Mesendoderm (in vitro differentiated cells): Measurements from ENCODE around the gene TMEM178B.
A peak's percentile ranks its signal among the peaks of the same experiment; 100 is the strongest.

ENCODE experiments used
- DNase-seq: peaks from one replicate; pipeline ENCODE4 v3.0.0; 2013
- H2AK5ac ChIP-seq: 2 replicates; pipeline ENCODE4 v1.6.1; 2013; ENCODE audit warnings: low read length, inconsistent platforms
- H2BK120ac ChIP-seq: 2 replicates; pipeline ENCODE4 v1.6.1; 2013; ENCODE audit warnings: low read depth, mild to moderate bottlenecking, low read length, moderate library complexity, mixed read lengths
- H2BK15ac ChIP-seq: replicated peaks from 2 replicates; pipeline ENCODE4 v1.6.1; 2013; ENCODE audit warnings: low read depth, mild to moderate bottlenecking, moderate library complexity
- H2BK5ac ChIP-seq: 2 replicates; pipeline ENCODE4 v1.6.1; 2013; ENCODE audit warnings: low read length, inconsistent platforms
- H3K18ac ChIP-seq: 2 replicates; pipeline ENCODE4 v1.6.1; 2013; ENCODE audit warnings: mild to moderate bottlenecking, low read length, mixed read lengths
- H3K23ac ChIP-seq: one replicate; pipeline ENCODE4 v1.6.1; 2013; ENCODE audit warnings: low read length
- H3K27ac ChIP-seq: 2 replicates; pipeline ENCODE4 v1.5.1; 2013; ENCODE audit warnings: low read depth, mild to moderate bottlenecking, inconsistent platforms, low read length, moderate library complexity
- H3K27me3 ChIP-seq: 2 replicates; pipeline ENCODE4 v1.6.1; 2013; ENCODE audit warnings: low read length, control low read depth, mild to moderate bottlenecking, inconsistent platforms; ENCODE audit not compliant: insufficient read depth, poor library complexity
- H3K36me3 ChIP-seq: 2 replicates; pipeline ENCODE4 v1.6.1; 2013; ENCODE audit warnings: low read length, inconsistent platforms; ENCODE audit not compliant: control insufficient read depth, insufficient read depth
- H3K4ac ChIP-seq: one replicate; pipeline ENCODE4 v1.6.1; 2013; ENCODE audit warnings: low read depth, mild to moderate bottlenecking, low read length, moderate library complexity
- H3K4me1 ChIP-seq: 2 replicates; pipeline ENCODE4 v1.6.1; 2013; ENCODE audit warnings: low read depth, low read length, inconsistent platforms; ENCODE audit not compliant: control insufficient read depth
- H3K4me2 ChIP-seq: 2 replicates; pipeline ENCODE4 v1.6.1; 2013; ENCODE audit warnings: low read length
- H3K4me3 ChIP-seq: 2 replicates; pipeline ENCODE4 v1.5.1; 2013; ENCODE audit warnings: mild to moderate bottlenecking, low read length
- H3K56ac ChIP-seq: one replicate; pipeline ENCODE4 v1.6.1; 2013; ENCODE audit warnings: low read length
- H3K79me1 ChIP-seq: 2 replicates; pipeline ENCODE4 v1.6.1; 2013; ENCODE audit warnings: low read length, inconsistent platforms
- H3K79me2 ChIP-seq: 2 replicates; pipeline ENCODE4 v1.6.1; 2013; ENCODE audit warnings: mild to moderate bottlenecking, low read length; ENCODE audit not compliant: control insufficient read depth, insufficient read depth
- H3K9ac ChIP-seq: 2 replicates; pipeline ENCODE4 v1.6.1; 2013; ENCODE audit warnings: low read length, inconsistent platforms
- H4K5ac ChIP-seq: one replicate; pipeline ENCODE4 v1.6.1; 2013; ENCODE audit warnings: low read length
- H4K8ac ChIP-seq: one replicate; pipeline ENCODE4 v1.6.1; 2013; ENCODE audit warnings: low read depth, mild to moderate bottlenecking, control low read depth, low read length, moderate library complexity
- WGBS: extraction: QIAGEN DNeasy Blood & Tissue Kit; methylation state at CpG from one replicate; pipeline ENCODE4 v1.1.7; 2013; ENCODE audit warnings: low lambda C conversion rate, missing lambda C conversion rate; ENCODE audit not compliant: insufficient coverage; ENCODE audit errors: extremely low coverage; 5-methylcytosine and 5-hydroxymethylcytosine counted together

TMEM178B gene

DNA sequence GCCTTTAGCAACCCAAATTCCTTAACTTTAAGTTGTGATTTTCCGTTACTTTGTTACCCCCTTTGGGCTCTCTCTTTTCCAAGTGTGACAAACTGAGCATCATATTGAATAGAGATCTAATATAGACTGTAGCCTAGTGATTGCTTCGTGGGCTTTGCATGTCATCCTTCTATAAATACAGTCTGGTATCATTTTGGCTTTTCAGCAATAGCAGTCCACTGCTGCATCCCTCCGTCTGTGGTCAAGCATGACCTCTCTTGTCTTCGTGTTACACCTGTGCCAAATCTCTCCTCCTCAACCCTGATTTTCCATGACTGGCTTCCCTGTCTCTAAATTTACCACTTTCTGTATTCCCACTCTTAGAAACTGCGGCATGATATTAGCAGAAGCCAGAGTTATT is 423.5 kb downstream of the TMEM178B start:
- Histone ChIP-seq H3K18ac (no peak overlapping the region), H4K8ac (no peak overlapping the region), H3K79me2 (no peaks in the 10 kb centered on the region), H3K4me1 (no peaks in the 10 kb centered on the region), H3K56ac (no peak overlapping the region), H3K27ac (no peak overlapping the region), H3K36me3 (no peaks in the 10 kb centered on the region), H3K4me3 (no peak overlapping the region), H2BK5ac (no peak overlapping the region), H3K4me2 (no peak overlapping the region), H3K27me3 (no peaks in the 10 kb centered on the region), H2BK15ac (no peak overlapping the region), H2BK120ac (no peak overlapping the region), H4K5ac (no peak overlapping the region), H3K79me1 (no peaks in the 10 kb centered on the region), H2AK5ac (no peak overlapping the region), H3K4ac (no peak overlapping the region), H3K9ac (no peak overlapping the region), H3K23ac (no peak overlapping the region)
- WGBS = no CpG with 5 or more reads among the region's 5 CpGs
- no peak for DNase-seq

DNA sequence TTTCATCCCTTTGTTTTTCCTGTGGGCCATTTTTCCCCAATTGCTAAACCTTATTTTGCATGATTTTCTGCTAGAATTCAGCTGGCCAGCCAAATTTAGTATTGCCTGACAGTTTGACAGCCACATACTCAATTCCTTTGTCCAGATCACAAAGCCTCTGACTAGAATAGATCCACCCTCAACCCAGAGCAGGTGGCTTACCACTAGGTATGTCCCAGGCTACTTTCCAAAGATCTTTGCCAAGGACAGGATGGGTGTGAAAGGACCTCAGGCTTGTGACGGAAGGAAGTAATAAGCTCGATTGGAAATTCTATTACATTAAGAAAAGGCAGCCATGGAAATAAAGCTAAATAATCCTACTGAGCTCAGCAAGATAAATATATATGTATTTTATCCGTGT is 426.7 kb downstream of the TMEM178B start:
- Histone ChIP-seq H3K18ac (no peak overlapping the region), H3K36me3 (no peaks in the 10 kb centered on the region)
- no CpG with 5 or more reads among the region's 3 CpGs for WGBS

DNA sequence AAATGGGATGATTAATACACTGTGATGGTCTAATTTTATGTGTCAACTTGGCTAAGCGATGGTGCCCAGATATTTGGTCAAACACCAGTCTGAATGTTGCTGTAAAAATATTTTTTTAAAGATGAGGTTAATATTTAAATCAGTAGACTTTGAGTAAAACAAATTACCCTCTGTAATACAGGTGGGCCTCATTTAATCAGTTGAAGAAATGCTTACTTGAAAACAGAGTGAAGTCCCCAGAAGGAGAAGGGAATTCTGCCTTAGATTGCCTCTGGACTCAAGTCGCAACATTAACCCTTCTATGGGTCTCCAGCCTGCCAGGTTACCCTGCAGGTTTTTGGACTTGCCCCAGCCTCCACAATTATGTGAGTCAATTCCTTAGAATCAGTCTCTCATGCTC is 427.6 kb downstream of the TMEM178B start:
- no peak overlapping the region for H3K9ac ChIP-seq
- H3K56ac ChIP-seq = no peak overlapping the region
- H2BK15ac ChIP-seq = no peak overlapping the region
- H3K79me1 ChIP-seq = no peaks in the 10 kb centered on the region
- H2BK120ac ChIP-seq = no peak overlapping the region
- H3K27me3 ChIP-seq = no peaks in the 10 kb centered on the region
- H2BK5ac ChIP-seq = no peak overlapping the region
- no peak overlapping the region for H4K8ac ChIP-seq
- no peak overlapping the region for H3K4me3 ChIP-seq
- no CpG with 5 or more reads among the region's 2 CpGs for WGBS
- H3K36me3 ChIP-seq = no peaks in the 10 kb centered on the region
- no peak overlapping the region for H3K18ac ChIP-seq
- H3K4ac ChIP-seq = no peak overlapping the region
- H3K79me2 ChIP-seq = no peaks in the 10 kb centered on the region
- no peak overlapping the region for H4K5ac ChIP-seq
- no peak overlapping the region for H3K23ac ChIP-seq
- DNase-seq = no peak
- no peak overlapping the region for H2AK5ac ChIP-seq
- no peak overlapping the region for H3K4me2 ChIP-seq
- H3K4me1 ChIP-seq = no peaks in the 10 kb centered on the region
- H3K27ac ChIP-seq = no peak overlapping the region

More for the DNA sequence above, 426.7 kb downstream of the TMEM178B start:
- no peak overlapping the region for H2BK120ac ChIP-seq
- H2AK5ac ChIP-seq = no peak overlapping the region
- H3K79me2 ChIP-seq = no peaks in the 10 kb centered on the region
- no peak overlapping the region for H2BK5ac ChIP-seq
- H3K4me1 ChIP-seq = no peaks in the 10 kb centered on the region
- no peak overlapping the region for H3K23ac ChIP-seq
- H4K8ac ChIP-seq = no peak overlapping the region
- DNase-seq = no peak
- no peak overlapping the region for H3K9ac ChIP-seq
- H3K4me3 ChIP-seq = no peak overlapping the region
- H3K4me2 ChIP-seq = no peak overlapping the region
- H4K5ac ChIP-seq = no peak overlapping the region
- no peaks in the 10 kb centered on the region for H3K79me1 ChIP-seq
- H3K27ac ChIP-seq = no peak overlapping the region
- H2BK15ac ChIP-seq = no peak overlapping the region
- no peak overlapping the region for H3K56ac ChIP-seq
- H3K27me3 ChIP-seq = no peaks in the 10 kb centered on the region
- H3K4ac ChIP-seq = no peak overlapping the region

DNA sequence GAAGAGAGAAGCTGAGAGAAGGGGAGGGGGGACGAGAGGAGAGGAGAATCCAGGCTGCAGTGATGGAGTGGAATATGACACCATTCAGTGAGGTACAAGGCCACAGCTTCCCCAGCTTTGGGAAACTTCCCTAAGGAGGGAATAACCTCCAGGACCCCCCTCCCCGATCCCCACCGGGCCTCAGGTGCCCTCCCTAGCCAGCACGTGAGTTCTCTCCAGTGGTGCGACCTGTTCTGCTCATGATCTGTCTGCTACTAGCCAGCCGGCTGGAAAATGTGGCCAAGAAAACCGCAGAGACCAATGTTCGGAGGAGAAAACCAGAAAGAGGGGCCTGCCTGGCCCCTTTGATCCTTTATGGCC is 437.4 kb downstream of the TMEM178B start:
- Histone ChIP-seq H3K79me1 (no peaks in the 10 kb centered on the region), H2AK5ac (no peak overlapping the region), H3K4me1 (peaks cover 2% of the 10 kb centered on the region), H2BK5ac (no peak overlapping the region), H3K56ac (peak overlapping the region; percentile 83), H3K36me3 (no peaks in the 10 kb centered on the region), H3K9ac (peak overlapping the region; percentile 52), H3K23ac (no peak overlapping the region), H3K4me3 (peak overlapping the region; percentile 0), H3K27me3 (no peaks in the 10 kb centered on the region), H2BK15ac (no peak overlapping the region), H3K27ac (no peak overlapping the region), H3K79me2 (no peaks in the 10 kb centered on the region), H4K8ac (no peak overlapping the region), H4K5ac (no peak overlapping the region), H3K18ac (peak overlapping the region; percentile 15), H3K4me2 (peak overlapping the region; percentile 77), H2BK120ac (no peak overlapping the region), H3K4ac (no peak overlapping the region)
- peak; percentile 39 for DNase-seq
- WGBS = no CpG with 5 or more reads among the region's 8 CpGs

DNA sequence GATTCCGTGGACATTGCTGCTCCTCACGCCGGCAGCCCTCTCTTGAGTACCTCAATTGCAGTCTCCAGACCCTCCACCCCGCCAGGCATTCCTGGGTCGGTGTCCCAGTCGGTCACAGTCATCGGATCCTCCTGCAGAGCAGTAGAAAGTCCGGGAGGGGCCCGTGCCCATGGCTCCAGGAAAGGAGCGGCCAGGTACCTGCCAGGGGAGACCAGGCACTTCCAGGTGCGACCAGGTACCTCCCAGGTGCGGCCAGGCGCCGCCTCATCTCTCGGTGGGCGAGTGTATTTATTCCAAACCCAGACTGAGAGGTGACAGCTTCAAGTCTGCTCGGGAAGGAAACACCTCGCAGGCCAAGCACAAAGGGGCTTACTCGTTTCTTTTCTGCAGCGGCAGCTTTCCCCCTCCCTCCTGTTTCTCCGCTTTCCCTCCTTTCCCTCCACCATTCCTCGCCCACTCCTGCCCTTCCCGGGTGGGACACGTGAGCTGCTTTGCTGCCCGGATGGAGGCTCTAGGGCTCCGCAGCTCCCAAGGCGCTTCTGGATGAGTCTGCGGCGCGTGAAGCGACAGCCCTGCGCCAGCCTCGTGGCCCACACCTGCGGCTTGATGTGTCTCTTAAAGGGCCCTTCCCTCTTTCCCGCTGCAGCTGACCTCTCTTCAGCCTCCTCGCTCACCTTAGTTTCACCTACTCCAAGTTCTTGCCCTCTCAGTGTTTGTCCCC is 438.0 kb downstream of the TMEM178B start:
- Histone ChIP-seq H3K4ac (no peak overlapping the region), H2BK15ac (no peak overlapping the region), H3K36me3 (no peaks in the 10 kb centered on the region), H3K4me1 (peaks cover 2% of the 10 kb centered on the region), H3K27me3 (no peaks in the 10 kb centered on the region), H3K4me3 (peak overlapping the region; percentile 23), H3K23ac (no peak overlapping the region), H3K79me1 (no peaks in the 10 kb centered on the region), H2BK5ac (no peak overlapping the region), H2AK5ac (no peak overlapping the region), H2BK120ac (no peak overlapping the region), H3K18ac (peak overlapping the region; percentile 15), H3K56ac (peak overlapping the region; percentile 83), H3K79me2 (no peaks in the 10 kb centered on the region), H4K8ac (no peak overlapping the region), H4K5ac (no peak overlapping the region), H3K9ac (peak overlapping the region; percentile 52), H3K27ac (no peak overlapping the region), H3K4me2 (peak overlapping the region; percentile 77)
- peak; percentile 74 for DNase-seq
- WGBS = no CpG with 5 or more reads among the region's 36 CpGs

DNA sequence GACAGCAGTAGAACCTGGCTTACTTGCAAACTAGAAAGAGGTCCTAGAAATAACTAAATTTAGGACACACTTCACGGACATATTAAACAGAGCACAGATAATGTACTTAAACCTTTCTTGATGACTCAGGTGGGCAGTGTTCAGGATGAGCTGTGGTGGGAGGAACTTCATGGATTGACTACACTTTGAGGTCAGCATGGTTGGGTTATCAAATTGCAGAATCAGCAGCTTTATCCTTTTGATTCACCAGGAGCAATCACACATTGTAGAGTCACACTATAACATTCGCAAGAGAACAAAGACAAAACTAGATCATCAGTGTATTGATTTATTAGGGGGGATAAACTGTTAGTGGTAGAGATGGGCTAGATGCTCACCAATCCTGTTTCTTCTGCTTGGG is 438.7 kb downstream of the TMEM178B start:
- H2BK5ac ChIP-seq = no peak overlapping the region
- no peak overlapping the region for H3K23ac ChIP-seq
- H3K36me3 ChIP-seq = no peaks in the 10 kb centered on the region
- H3K27ac ChIP-seq = no peak overlapping the region
- H3K79me1 ChIP-seq = no peaks in the 10 kb centered on the region
- H2BK15ac ChIP-seq = no peak overlapping the region
- H3K56ac ChIP-seq = no peak overlapping the region
- no peak overlapping the region for H4K8ac ChIP-seq
- no peak overlapping the region for H4K5ac ChIP-seq
- H2AK5ac ChIP-seq = no peak overlapping the region
- no peak overlapping the region for H3K18ac ChIP-seq
- no peaks in the 10 kb centered on the region for H3K27me3 ChIP-seq
- no peak overlapping the region for H3K9ac ChIP-seq
- H3K4me2 ChIP-seq = no peak overlapping the region
- no peak for DNase-seq
- H2BK120ac ChIP-seq = no peak overlapping the region
- peaks cover 2% of the 10 kb centered on the region for H3K4me1 ChIP-seq
- H3K4ac ChIP-seq = no peak overlapping the region
- H3K4me3 ChIP-seq = no peak overlapping the region
- no CpG with 5 or more reads among the region's 2 CpGs for WGBS
- H3K79me2 ChIP-seq = no peaks in the 10 kb centered on the region
